HEK293 (cell line): ENCODE data around the gene SLC6A6.

ENCODE experiments used
- BCL11B ChIP-seq: fragments of 450-650 bp; formaldehyde crosslinking; IDR thresholded peaks from 2 replicates; pipeline ENCODE4 v1.5.1; 2016; ENCODE audit warnings: low read depth, missing biosample characterization, missing genetic modification characterization
- ELK4 ChIP-seq: IDR thresholded peaks from 2 replicates; pipeline ENCODE4 v1.6.1; 2011; ENCODE audit warnings: mild to moderate bottlenecking, low read depth, low read length, borderline replicate concordance
- GLIS2 ChIP-seq: fragments of 450-650 bp; formaldehyde crosslinking; IDR thresholded peaks from 2 replicates; pipeline ENCODE4 v1.5.1; 2016; ENCODE audit warnings: missing biosample characterization, missing genetic modification characterization
- INSM2 ChIP-seq: fragments of 450-650 bp; formaldehyde crosslinking; IDR thresholded peaks from 2 replicates; pipeline ENCODE4 v1.5.1; 2016; ENCODE audit warnings: missing biosample characterization, missing genetic modification characterization
- KLF10 ChIP-seq: fragments of 450-650 bp; IDR thresholded peaks from 2 replicates; pipeline ENCODE4 v1.5.1; 2018; ENCODE audit warnings: missing biosample characterization, mild to moderate bottlenecking, missing genetic modification characterization
- PRDM6 ChIP-seq: fragments of 450-650 bp; formaldehyde crosslinking; IDR thresholded peaks from 2 replicates; pipeline ENCODE4 v1.5.1; 2017; ENCODE audit warnings: missing biosample characterization, missing genetic modification characterization
- REPIN1 ChIP-seq: fragments of 450-650 bp; formaldehyde crosslinking; IDR thresholded peaks from 2 replicates; pipeline ENCODE4 v1.5.1; 2017; ENCODE audit warnings: missing biosample characterization, missing genetic modification characterization, low read depth
- SP3 ChIP-seq: fragments of 450-650 bp; formaldehyde crosslinking; IDR thresholded peaks from 2 replicates; pipeline ENCODE4 v1.5.1; 2016; ENCODE audit warnings: missing biosample characterization, missing genetic modification characterization
- YY1 ChIP-seq: fragments of 450-650 bp; formaldehyde crosslinking; IDR thresholded peaks from 2 replicates; pipeline ENCODE4 v1.5.1; 2018; ENCODE audit warnings: missing biosample characterization, missing genetic modification characterization
- ZBTB10 ChIP-seq: fragments of 450-650 bp; formaldehyde crosslinking; IDR thresholded peaks from 2 replicates; pipeline ENCODE4 v1.5.1; 2016; ENCODE audit warnings: missing biosample characterization, missing genetic modification characterization
- ZBTB21 ChIP-seq: fragments of 450-650 bp; formaldehyde crosslinking; IDR thresholded peaks from 2 replicates; pipeline ENCODE4 v1.5.1; 2017; ENCODE audit warnings: missing biosample characterization, missing genetic modification characterization
- ZBTB48 ChIP-seq: fragments of 450-650 bp; formaldehyde crosslinking; IDR thresholded peaks from 2 replicates; pipeline ENCODE4 v1.5.1; 2016; ENCODE audit warnings: missing biosample characterization, missing genetic modification characterization
- ZNF10 ChIP-seq: fragments of 450-650 bp; formaldehyde crosslinking; IDR thresholded peaks from 2 replicates; pipeline ENCODE4 v1.5.1; 2017; ENCODE audit warnings: missing biosample characterization, missing genetic modification characterization
- ZNF132 ChIP-seq: fragments of 450-650 bp; formaldehyde crosslinking; IDR thresholded peaks from 2 replicates; pipeline ENCODE4 v1.5.1; 2017; ENCODE audit warnings: missing biosample characterization, missing genetic modification characterization, borderline replicate concordance
- ZNF155 ChIP-seq: fragments of 450-650 bp; formaldehyde crosslinking; IDR thresholded peaks from 2 replicates; pipeline ENCODE4 v1.5.1; 2016; ENCODE audit warnings: missing biosample characterization, missing genetic modification characterization
- ZNF221 ChIP-seq: fragments of 450-650 bp; formaldehyde crosslinking; IDR thresholded peaks from 2 replicates; pipeline ENCODE4 v1.5.1; 2017; ENCODE audit warnings: missing biosample characterization, missing genetic modification characterization, borderline replicate concordance
- ZNF23 ChIP-seq: fragments of 450-650 bp; formaldehyde crosslinking; IDR thresholded peaks from 2 replicates; pipeline ENCODE4 v1.5.1; 2016; ENCODE audit warnings: missing biosample characterization, missing genetic modification characterization, borderline replicate concordance
- ZNF302 ChIP-seq: fragments of 450-650 bp; formaldehyde crosslinking; IDR thresholded peaks from 2 replicates; pipeline ENCODE4 v1.5.1; 2016; ENCODE audit warnings: missing biosample characterization, missing genetic modification characterization, low read depth
- ZNF37A ChIP-seq: fragments of 450-650 bp; IDR thresholded peaks from 2 replicates; pipeline ENCODE4 v1.5.1; 2018; ENCODE audit warnings: missing biosample characterization, missing genetic modification characterization
- ZNF391 ChIP-seq: fragments of 450-650 bp; formaldehyde crosslinking; IDR thresholded peaks from 2 replicates; pipeline ENCODE4 v1.5.1; 2016; ENCODE audit warnings: low read depth, missing biosample characterization, missing genetic modification characterization, borderline replicate concordance
- ZNF416 ChIP-seq: fragments of 450-650 bp; formaldehyde crosslinking; IDR thresholded peaks from 2 replicates; pipeline ENCODE4 v1.5.1; 2016; ENCODE audit warnings: missing biosample characterization, missing genetic modification characterization
- ZNF449 ChIP-seq: fragments of 450-650 bp; formaldehyde crosslinking; IDR thresholded peaks from 2 replicates; pipeline ENCODE4 v1.5.1; 2017; ENCODE audit warnings: missing biosample characterization, mild to moderate bottlenecking, missing genetic modification characterization, moderate library complexity
- ZNF514 ChIP-seq: fragments of 450-650 bp; formaldehyde crosslinking; IDR thresholded peaks from 2 replicates; pipeline ENCODE4 v1.5.1; 2016; ENCODE audit warnings: missing biosample characterization, missing genetic modification characterization
- ZNF521 ChIP-seq: fragments of 450-650 bp; formaldehyde crosslinking; IDR thresholded peaks from 2 replicates; pipeline ENCODE4 v1.5.1; 2017; ENCODE audit warnings: missing biosample characterization, mild to moderate bottlenecking, missing genetic modification characterization
- ZNF580 ChIP-seq: fragments of 450-650 bp; formaldehyde crosslinking; IDR thresholded peaks from 2 replicates; pipeline ENCODE4 v1.5.1; 2016; ENCODE audit warnings: missing biosample characterization, missing genetic modification characterization
- ZNF596 ChIP-seq: fragments of 450-650 bp; IDR thresholded peaks from 2 replicates; pipeline ENCODE4 v1.5.0; 2018; ENCODE audit warnings: missing biosample characterization, mild to moderate bottlenecking, missing genetic modification characterization, moderate library complexity
- ZNF623 ChIP-seq: fragments of 450-650 bp; formaldehyde crosslinking; IDR thresholded peaks from 2 replicates; pipeline ENCODE4 v1.5.1; 2016; ENCODE audit warnings: missing biosample characterization, missing genetic modification characterization
- ZNF677 ChIP-seq: fragments of 450-650 bp; IDR thresholded peaks from 2 replicates; pipeline ENCODE4 v1.5.0; 2018; ENCODE audit warnings: missing biosample characterization, mild to moderate bottlenecking, missing genetic modification characterization, moderate library complexity
- ZNF692 ChIP-seq: fragments of 450-650 bp; formaldehyde crosslinking; IDR thresholded peaks from 2 replicates; pipeline ENCODE4 v1.5.1; 2016; ENCODE audit warnings: missing biosample characterization, missing genetic modification characterization
- ZNF843 ChIP-seq: fragments of 450-650 bp; formaldehyde crosslinking; IDR thresholded peaks from 2 replicates; pipeline ENCODE4 v1.5.1; 2016; ENCODE audit warnings: missing biosample characterization, missing genetic modification characterization

The SLC6A6 gene

GRCh38 chr3:14480207-14481017 is 78.0 kb downstream of the SLC6A6 start (continued):
- TF ChIP-seq ZBTB10 (tag by site-specific recombination) (no peak), ZNF521 (no peak), ZNF391 (tag by site-specific recombination) (no peak), ZNF692 (tag by site-specific recombination) (peak; percentile 83), ZNF843 (tag by site-specific recombination) (peak; percentile 82), YY1 (tag by site-specific recombination) (no peak), ZNF580 (tag by site-specific recombination) (no peak), ZBTB21 (tag by site-specific recombination) (peak; percentile 90), ZNF416 (tag by site-specific recombination) (no peak), BCL11B (no peak), ZNF155 (tag by site-specific recombination) (no peak), ZNF23 (tag by site-specific recombination) (no peak), ZNF302 (no peak), ZNF37A (tag by site-specific recombination) (no peak), ZNF449 (no peak), ZNF514 (no peak), ZNF596 (tag by site-specific recombination) (no peak), ZNF677 (tag by site-specific recombination) (no peak), ZNF623 (tag by site-specific recombination) (no peak), ZBTB48 (no peak), KLF10 (tag by site-specific recombination) (peak; percentile 45; the same call in 1 of the 2 replicates), ZNF10 (peak; percentile 33; the same call in 1 of the 2 replicates), PRDM6 (tag by site-specific recombination) (no peak), ZNF221 (tag by site-specific recombination) (no peak), SP3 (tag by site-specific recombination) (no peak; the same call in 1 of the 2 replicates), ZNF132 (no peak), ELK4 (no peak), REPIN1 (tag by site-specific recombination) (no peak), INSM2 (tag by site-specific recombination) (peak; percentile 97), GLIS2 (peak; percentile 60; the same call in 1 of the 2 replicates)
